Kidney epithelial cell (primary cell): Measurements from ENCODE around the gene TRIM56. TPM values are rescaled to one million over a fixed set of nuclear protein-coding genes. Genes with fewer than 3 reads are reported as not detected.
"Not testable (repeated sequence)": the region's sequence is repeated elsewhere in the genome, so short reads cannot be mapped to it uniquely, and the experiment has no call there.

ENCODE experiments used
- DNase-seq: peaks from one replicate; pipeline ENCODE4 v3.0.0-alpha.2; 2010; ENCODE audit warnings: low read depth
- H3K27me3 ChIP-seq: 2 replicates; pipeline ENCODE4 v1.6.0; 2011; ENCODE audit warnings: low read length; ENCODE audit not compliant: control insufficient read depth, insufficient read depth
- H3K36me3 ChIP-seq: 2 replicates; pipeline ENCODE4 v1.5.1; 2011; ENCODE audit warnings: low read length; ENCODE audit not compliant: control insufficient read depth, insufficient read depth
- H3K4me3 ChIP-seq: 2 replicates; pipeline ENCODE4 v1.5.1; 2011; ENCODE audit warnings: low read depth, mild to moderate bottlenecking, control low read depth, low read length
- CTCF ChIP-seq: IDR thresholded peaks from 2 replicates; pipeline ENCODE4 v1.5.1; 2011; ENCODE audit warnings: mild to moderate bottlenecking, moderate library complexity, low read length, control low read depth, inconsistent platforms; ENCODE audit not compliant: insufficient read depth, poor library complexity, severe bottlenecking
- total RNA-seq: library from RNA; depleted of rRNA; stranded (reverse); fragments of >200 nt; gene quantifications from 2 replicates; pipeline ENCODE4 v1.2.3, GENCODE V29; 2015

TRIM56 gene
- total RNA-seq, 1 donor from 2014 or later = 16.7 TPM

GRCh38 chr7:101115215-101115614 lies 29.9 kb downstream of the TRIM56 start:
- Histone ChIP-seq H3K36me3 (no peaks in the 10 kb centered on the region), H3K27me3 (no peaks in the 10 kb centered on the region), H3K4me3 (no peak overlapping the region)
- DNase-seq = no peak
- TF ChIP-seq CTCF = no peak

- TF ChIP-seq CTCF = no peak
- no peaks in the 10 kb centered on the region for H3K36me3 ChIP-seq
- no peak overlapping the region for H3K4me3 ChIP-seq
- no peaks in the 10 kb centered on the region for H3K27me3 ChIP-seq
- no peak for DNase-seq
These were observed 31.6 kb downstream of the TRIM56 start for GRCh38 chr7:101116898-101117297.

GRCh38 chr7:101118856-101119255 lies 33.6 kb downstream of the TRIM56 start:
- H3K27me3 ChIP-seq = no peaks in the 10 kb centered on the region
- no peak for DNase-seq
- no peak overlapping the region for H3K4me3 ChIP-seq
- no peaks in the 10 kb centered on the region for H3K36me3 ChIP-seq
- no peak for TF ChIP-seq CTCF

- no peak for TF ChIP-seq CTCF
- no peak for DNase-seq
- H3K4me3 ChIP-seq = no peak overlapping the region
- no peaks in the 10 kb centered on the region for H3K36me3 ChIP-seq
- no peaks in the 10 kb centered on the region for H3K27me3 ChIP-seq
These were observed 34.6 kb downstream of the TRIM56 start for GRCh38 chr7:101119876-101120275.

- H3K36me3 ChIP-seq = no peaks in the 10 kb centered on the region
- no peak for DNase-seq
- no peak for TF ChIP-seq CTCF
- no peak overlapping the region for H3K4me3 ChIP-seq
- no peaks in the 10 kb centered on the region for H3K27me3 ChIP-seq
These were observed 35.0 kb downstream of the TRIM56 start for GRCh38 chr7:101120315-101120714.

- H3K36me3 ChIP-seq, H3K27me3 ChIP-seq, H3K4me3 ChIP-seq, DNase-seq: not testable (repeated sequence)
These were observed 36.3 kb downstream of the TRIM56 start for GRCh38 chr7:101121631-101121990.
